T-helper 1 cell (primary cell): ENCODE results near the gene C2orf68.
"Not testable (repeated sequence)": the region's sequence is repeated elsewhere in the genome, so short reads cannot be mapped to it uniquely, and the experiment has no call there.

Source experiments
- DNase-seq, 5 donors: peaks; one replicate each; pipeline ENCODE4 v3.0.0-alpha.2; 2012 to 2020
- total RNA-seq, 4 donors: gene quantifications; one replicate each; lab custom pipeline; 2026; lab: John Stamatoyannopoulos, UW

The C2orf68 gene, protein sequence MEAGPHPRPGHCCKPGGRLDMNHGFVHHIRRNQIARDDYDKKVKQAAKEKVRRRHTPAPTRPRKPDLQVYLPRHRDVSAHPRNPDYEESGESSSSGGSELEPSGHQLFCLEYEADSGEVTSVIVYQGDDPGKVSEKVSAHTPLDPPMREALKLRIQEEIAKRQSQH
- 25.3 to 49.4 (median 37.1) reads per million in 4 donors for total RNA-seq

DNA sequence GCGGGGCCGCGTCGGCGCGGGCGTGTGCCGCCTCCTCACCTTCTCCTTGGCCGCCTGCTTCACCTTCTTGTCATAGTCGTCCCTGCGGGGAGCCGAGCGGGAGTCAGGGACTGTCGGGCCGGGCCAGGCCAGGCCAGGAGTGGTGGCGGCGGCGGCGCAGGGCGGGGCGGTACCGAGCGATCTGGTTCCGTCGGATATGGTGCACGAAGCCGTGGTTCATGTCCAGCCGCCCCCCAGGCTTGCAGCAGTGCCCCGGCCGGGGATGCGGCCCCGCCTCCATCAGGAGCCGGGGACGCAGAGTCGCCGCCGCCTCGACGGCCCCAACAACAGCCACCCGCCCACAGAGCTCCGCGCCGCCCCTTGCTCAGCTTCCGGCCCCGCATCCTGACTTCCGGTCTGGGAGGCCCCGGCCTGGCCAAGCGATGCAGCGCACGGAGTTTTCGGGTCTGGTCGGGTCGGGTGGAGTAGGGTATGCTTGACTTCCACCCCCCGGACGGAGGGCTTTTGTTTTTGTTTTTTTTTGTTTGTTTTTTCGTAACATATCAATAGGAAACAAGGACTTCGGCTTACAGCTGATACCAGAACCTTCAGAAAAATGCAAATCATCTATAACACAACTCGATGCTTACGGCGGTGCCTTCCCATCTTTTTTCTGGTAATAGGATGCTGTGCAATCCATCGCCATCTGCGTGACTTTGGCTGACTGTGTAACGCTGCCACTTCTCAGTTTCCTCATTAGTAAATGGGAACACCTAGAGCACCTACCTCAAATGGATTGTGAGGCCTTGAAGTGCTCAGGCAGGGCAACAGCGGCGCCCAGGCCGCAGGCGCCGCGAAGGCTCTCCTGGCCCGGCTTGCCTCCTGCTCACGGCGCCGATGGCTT lies at the start of gene C2orf68:
C2orf68 (minus strand) TSS at position 362 of the 883 bp plus-strand sequence; CDS start at position 280, 82 bp downstream.
- DNase-seq: peak; percentile 66 to 88 (median 72)

DNA sequence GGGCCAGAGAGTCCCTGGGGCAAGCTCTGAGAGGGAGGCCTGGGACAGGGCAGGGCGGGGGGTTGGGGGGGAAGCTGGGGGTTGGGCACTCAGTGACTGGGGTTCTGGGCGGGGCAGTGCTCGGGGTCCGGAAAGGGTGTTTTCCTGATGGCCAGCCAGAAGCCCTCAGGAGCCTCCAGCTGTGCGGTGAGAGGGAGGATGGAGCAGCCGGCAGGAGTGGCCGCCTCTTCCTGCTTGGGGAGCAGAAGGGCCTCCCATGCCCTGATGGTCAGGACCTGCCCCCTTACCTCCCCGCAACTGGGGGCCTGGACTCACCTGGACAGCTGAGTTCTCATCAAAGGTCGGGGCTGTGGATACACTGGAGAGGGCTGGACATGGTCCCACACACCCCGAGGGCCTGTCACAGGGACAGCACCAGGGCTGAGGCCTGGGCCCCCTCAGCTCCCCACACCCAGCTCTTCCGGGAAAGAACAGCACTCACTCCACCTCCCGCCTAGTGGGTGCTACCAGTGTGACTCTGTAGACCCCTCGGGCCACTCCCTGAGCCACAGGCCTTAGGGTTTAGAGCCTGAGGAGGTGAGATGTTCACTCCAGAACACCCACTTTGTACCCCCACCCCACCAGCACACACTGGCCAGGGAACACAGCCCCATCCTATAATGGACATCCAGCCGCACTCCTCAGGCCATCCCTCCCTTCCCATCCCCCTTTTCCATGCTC lies 49.4 kb upstream of the C2orf68 start:
- no peak for DNase-seq

DNA sequence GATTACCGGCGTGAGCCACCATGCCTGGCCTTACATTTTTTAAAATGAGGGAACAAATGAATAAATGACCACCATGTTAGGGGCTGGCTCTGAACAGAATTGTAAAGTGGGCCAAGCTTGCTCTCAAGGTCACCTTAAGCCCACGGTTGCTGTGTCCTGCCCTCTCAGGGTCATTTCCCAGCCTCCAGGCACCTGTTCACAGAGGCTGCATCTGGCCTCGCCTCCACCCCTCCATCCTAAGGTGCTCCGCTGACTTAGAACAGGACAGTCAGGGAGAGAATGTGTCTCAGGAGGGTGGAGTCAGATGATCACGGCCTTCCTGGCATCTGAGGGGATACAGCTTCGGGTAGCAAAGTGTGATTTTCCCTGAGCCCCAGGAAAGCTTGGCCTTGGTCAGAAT lies 48.9 kb upstream of the C2orf68 start:
- DNase-seq: no peak

DNA sequence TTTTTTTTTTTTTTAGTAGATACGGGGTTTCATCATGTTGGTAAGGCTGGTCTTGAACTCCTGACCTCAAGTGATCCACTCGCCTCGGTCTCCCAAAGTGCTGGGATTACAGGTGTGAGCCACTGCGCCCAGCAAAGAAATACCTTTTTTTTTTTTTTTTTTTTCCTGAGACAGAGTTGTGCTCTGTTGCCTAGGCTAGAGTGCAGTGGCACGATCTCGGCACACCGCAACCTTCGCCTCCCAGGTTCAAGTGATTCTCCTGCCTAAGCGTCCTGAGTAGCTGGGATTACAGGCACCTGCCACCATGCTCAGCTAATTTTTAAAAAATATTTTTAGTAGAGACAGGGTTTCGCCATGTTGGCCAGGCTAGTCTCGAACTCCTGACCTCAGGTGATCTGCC lies 48.4 kb upstream of the C2orf68 start:
- DNase-seq: not testable (repeated sequence)

DNA sequence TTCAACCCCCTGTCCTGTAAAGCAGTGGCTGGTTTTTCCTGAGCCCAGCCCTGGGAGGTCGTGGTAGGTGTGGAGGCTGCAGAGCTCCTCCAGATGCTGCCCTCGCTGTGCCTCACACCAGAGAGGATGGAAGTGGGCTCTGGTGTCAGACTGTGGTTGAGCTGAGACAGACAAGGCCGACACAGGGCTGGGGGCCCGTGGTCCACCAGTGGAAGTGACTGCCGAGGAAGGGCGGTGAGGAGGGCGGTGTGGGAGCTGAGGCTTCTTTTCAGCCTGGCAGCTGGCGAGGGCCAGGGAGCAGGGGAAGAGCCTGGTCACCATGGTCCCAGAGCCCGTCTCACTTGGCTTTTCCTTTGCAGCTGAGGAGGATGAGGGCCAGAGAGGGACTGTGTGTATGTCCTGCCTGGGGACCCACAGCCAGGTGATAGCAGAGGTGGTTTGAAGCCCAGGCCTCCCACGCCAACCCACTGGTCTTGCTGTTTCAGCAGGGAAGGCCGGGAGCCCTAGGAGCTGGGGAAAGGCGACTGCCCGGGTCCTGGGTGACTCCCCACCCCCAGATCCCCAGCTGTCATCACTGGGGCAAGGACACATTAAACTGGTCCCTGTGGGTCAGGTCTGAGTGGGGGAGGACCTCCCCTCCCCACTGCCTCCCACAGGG lies 47.6 kb upstream of the C2orf68 start:
- no peak for DNase-seq

DNA sequence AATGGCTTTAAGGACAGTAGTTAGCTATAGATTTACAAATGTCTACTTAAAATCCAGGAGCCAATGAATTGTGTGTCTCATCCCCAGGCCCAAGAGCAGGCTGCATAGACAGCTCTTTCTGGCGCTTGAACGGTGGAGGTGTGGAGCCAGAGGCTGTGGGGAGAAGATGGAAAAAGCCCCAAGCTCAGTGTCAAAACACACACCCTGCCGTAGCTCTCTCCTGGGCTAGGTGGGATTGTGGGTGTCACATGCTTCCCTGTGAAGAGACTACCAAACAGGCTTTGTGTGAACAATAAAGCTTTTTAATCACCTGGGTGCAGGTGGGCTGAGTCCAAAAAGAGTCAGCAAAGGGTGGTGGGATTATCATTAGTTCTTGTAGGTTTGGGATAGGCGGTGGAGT lies 45.5 kb upstream of the C2orf68 start:
- DNase-seq: not testable (repeated sequence)

DNA sequence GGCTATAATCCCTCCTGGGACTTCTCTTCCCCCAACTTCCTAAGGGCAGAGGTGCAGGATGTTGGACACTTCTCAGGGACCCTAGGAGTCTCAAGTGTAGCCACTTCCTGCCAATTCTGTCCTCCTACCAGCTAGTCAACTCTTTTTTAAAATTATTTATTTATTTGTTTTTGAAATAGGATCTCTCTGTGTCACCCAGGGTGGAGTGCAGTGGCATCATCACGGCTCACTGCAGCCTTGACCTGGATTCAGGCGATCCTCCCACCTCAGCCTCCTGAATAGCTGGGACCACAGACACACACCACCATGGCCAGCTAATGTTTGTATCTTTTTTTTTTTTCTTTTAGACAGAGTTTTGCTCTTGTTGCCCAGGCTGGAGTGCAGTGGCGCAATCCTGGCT lies 44.6 kb upstream of the C2orf68 start:
- DNase-seq: no peak

DNA sequence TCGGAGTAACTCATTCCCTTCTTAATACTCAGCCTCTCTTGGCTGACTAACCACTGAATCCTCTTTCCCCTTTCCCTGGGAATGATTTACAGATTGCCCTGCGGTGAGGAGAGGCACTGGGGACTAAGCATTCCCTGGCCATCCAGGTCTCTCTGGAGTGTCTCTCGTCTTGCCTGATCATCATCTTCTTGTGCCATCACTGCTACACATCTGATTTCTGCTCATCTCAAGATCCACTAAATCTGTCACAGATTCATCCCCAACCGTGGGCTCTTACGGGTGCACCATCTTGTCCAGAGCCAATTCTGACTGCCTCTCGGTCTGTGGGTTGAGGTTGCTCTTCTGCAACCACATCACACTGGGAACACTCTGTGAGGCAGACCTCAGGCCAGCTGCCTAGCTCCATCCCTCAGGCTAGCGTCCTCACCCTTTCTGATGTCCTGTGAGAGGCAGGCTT lies 44.1 kb upstream of the C2orf68 start:
- DNase-seq: no peak

DNA sequence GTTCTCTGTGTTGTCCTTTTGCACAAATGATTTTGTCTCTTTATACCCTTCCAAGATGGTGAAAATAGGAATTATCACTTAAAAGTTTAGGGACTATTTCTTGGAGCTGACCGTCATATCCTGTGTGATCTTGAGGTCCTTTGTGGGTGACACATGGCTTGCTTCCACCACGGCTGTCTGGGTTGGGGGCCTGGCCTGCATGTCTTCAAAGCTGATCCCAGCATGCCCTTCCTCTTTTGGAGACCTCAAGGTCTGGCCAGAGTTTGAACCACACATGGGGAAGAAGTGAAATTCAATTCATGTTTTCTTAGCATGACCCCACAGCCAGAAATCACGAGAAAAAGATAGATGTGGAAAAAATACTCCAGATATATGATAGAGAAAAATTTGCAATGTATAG lies 42.1 kb upstream of the C2orf68 start:
- no peak for DNase-seq

DNA sequence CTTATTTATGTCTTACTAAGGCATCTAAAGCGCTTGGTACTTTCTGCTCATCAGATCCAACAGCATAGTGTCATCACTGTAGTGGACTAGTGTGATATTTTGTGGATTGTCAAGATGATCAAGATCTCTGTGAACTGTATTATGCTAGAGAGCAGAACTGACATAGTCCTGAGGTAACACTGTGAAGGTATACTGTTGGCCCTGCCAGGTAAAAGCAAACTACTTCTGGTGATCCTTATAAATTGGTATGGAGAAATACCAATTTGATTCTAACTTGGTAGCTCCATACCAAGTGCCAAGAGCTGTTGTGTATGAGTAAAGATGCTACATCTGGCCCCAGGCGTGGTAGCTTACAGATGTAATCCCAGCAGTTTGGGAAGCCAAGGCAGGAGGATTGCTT lies 40.2 kb upstream of the C2orf68 start:
- DNase-seq: no peak

DNA sequence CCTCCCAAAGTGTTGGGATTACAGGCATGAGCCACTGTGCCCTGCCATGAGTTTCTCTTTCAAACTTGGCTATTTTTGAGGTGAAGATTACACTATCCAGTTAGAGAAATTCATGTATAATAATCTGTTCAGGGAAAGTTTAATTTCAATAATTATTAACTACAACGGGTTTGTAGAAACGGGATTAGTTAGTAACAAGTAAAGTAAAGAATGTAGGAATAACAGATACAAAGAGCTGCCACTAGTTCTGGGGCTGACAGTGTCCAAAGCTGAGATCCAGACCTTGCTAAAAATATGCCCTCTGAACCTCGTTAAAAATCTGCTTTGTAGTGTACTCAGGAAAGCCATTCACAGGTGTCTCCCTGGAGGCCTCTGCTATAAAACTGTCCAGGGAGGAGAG lies 39.2 kb upstream of the C2orf68 start:
- DNase-seq: no peak

DNA sequence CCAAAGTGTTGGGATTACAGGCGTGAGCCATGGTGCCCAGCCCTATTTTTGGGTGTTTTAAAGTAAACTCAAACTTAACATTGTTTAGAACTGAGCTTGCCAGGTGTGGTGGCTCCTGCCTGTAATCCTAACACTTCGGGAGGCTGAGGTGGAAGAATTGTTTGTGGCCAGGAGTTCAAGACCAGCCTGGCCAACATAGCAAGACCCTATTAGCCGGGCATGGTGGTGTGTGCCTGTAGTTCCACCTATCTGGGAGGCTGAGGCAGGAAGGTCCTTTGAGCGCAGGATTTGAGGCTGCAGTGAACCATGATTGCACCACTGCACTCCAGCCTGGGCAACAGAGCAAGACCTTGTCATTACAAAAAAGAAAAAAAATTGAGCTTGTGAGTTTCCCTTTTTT lies 38.6 kb upstream of the C2orf68 start:
- no peak for DNase-seq

DNA sequence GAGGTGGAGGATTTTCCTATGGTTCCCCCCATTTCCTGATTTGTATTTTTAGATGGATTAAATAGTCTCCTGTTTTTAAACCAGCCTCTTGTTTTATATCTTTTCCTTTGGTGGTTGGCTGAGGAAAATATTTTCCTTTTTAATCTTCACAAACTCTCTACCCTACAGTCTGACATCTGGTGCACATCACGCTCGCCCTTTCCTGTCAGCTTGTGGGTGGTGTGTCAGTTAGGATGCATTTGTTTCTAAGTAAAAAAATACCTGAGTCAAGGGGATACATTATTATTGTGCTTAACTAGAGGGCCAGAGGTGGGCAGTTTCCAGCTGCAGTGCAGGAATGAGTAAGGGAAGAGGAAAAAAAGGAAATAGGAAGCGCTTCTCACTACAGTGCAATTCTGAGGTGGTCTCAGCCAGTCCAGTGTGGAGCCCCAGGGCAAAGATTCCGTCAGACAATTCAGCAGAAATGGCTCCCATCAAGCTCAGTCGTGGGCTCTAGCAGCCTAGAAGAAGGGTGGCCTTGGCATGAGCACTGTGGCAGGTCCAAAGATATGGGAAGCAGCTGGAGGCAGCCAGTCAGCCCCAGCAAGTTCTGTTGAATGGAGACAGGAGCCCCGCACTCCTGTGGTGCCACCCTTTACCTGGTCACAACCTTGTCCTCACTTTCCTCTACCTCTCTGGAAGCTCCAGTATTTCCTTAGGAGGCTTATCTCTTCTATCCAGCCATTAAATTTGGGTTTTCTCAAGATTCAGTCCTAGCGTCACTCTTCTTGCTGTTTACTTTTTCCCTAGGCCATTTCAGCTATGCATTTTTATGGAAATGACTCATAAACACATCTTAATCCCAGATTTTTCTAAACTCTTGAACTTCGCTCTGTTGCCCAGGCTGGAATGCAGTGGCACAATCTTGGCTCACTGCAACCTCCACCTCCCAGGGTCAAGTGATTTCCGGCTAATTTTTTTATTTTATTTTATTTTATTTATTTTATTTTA lies 37.6 kb upstream of the C2orf68 start:
- no peak for DNase-seq

DNA sequence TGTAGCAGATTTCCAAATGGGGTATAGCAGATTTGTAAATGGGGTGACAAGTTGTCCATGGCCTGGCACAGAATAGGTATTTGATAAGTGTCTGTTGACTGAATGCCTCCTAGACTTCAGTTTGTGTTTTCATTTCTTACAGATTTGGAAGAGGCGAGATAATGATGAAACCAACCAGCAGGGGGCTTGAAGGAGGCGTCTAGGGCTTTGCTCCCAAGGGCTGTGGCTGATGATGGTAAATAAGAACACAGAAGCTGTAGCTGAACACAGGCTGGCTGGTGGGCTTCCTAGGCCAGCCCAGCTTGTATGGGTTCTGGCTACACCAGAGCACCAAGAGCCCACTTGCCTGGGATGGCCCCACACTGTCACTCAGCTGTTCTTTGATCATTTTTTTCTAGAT lies 36.8 kb upstream of the C2orf68 start:
- peak in 1 of 5 donors; percentile 26 for DNase-seq

DNA sequence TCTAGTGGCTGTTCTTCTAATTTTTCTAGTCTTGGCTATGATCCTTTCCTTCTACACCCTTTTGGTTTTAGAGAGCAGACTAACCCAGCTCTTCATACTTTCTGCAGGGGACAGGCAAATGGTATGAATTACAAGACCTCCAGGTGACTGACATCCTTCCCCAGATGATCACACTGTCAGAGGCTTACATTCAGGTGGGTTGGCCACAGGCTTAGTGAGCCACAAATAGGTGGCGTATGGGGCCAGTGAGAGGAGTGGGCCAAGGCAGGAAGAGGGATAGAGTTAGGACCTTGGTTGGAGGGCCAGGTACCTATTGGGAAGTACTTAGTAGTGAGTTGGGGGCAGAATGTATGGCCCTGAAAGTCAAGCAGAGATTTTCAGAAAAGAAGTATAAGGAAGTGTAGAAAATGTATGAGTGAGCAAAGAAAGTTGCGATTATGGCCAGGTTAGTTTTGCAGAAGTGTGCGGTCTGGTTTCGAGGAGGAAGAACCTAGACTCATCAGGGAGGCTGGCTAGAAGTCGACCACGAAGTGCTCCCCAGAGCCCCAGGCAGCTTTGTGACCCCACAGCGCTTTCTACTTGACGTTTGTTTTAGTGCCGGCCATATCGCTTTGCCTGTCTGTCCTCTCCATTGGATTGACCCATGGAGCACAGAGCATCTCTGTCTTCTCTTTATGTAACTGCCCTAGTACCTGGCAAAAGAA lies 36.1 kb upstream of the C2orf68 start:
- no peak for DNase-seq

DNA sequence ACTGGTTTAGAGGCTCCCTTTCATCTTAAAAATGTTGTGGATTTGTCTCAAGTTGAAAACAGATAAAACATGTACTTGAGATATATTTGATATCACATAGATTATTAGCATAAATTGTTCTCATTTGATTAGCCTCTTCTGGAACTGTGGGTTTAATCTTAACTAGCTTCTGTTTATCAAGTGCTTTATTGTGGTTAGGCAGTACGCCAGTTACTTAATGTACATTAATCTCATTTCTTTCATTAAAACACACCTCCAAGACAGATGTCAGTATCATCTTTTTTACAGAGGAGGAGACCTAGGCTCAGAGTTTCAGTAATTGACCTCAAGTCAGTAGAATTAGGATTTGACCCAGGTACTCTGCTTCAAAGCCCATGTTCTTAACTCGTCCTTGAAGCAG lies 34.3 kb upstream of the C2orf68 start:
- DNase-seq: no peak

DNA sequence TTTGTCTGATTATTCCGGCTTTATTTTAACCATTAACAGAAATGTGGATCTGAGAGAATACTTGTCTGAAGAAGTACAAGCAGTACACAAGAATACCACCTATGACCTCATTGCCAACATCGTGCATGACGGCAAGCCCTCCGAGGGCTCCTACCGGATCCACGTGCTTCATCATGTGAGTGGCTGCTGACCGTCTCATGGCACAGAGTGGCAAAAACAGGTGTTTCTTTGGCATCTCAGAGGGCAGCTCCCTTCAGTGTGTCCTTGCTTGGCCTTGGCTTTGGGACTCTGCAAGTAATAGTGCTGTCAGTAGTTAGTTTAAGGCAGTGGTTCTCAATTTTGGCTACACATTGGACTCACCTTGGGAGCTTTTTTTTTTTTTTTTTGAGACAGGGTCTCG lies 33.0 kb upstream of the C2orf68 start:
- no peak for DNase-seq

DNA sequence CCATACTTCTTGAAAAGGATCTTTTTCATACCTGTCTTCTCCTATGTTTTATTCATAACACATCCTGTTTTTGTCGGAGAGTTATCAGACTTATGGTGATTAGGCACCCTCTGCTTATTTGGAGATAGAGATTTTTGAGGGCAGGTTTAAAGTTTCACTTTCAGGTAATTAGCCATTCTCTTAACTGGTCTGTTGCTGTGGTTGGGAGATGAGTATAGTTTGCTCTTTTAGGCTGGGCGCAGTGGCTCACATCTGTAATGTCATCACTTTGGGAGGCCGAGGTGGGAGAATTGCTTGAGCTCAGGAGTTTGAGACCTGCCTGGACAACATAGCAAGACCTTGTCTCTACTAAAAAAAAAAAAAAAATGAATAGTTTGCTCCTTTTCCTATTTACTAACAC lies 30.9 kb upstream of the C2orf68 start:
- DNase-seq: peak in 1 of 5 donors; percentile 57

DNA sequence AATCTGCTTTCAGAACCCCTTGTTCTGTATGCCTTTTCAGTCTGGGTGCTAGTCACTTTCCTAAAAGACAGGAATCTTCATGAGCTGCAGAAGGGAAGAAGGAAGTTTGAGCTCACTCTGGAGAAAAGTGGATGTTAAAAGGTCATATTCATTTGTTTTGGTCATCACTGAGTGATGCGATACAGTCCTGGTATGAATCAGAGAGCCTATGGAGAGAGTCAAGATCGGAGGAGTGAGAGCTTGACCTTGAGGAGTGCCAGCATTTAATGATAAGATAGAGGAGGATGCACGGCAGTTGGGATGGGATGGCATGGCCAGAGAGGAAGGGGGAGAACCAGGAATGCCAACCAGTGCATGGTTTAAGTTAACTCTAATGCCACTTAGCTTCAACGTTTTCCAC lies 23.8 kb upstream of the C2orf68 start:
- DNase-seq: no peak

DNA sequence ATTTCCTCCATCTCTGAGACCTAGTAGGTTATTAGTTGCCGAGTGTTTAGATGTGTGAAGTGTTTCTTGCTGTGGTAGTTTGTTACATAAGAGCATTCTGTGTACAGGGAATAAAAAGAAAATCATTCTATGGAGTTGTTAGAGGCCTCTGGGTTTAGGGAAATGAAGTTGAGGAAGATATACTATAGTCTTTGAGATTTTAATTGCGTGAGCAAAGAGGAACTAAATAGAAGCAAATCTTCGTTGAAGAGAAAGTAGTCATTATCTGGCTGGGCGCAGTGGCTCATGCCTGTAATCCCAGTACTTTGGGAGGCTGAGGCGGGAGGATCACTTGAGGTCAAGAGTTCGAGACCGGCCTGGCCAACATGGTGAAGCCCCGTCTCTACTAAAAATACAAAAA lies 23.1 kb upstream of the C2orf68 start:
- no peak for DNase-seq

DNA sequence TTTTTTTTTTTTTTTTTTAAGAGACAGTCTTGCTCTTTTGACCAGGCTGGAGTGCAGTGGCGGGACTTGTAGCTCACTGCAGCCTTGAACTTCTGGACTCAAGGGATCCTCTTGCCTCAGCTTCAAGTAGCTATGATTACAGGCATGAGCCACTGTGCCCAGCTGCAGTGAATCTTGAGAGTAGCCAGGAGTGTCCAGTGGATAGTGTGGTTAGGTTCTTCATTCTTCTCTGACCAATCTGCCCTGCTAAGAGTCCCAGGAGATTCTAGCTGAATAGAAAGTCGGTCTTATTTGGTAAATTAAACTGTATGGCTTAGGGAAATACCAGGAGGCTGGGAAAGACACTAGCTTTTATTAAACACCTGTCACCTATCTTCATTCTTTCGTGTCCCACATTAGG lies 19.4 kb upstream of the C2orf68 start:
- no peak for DNase-seq
